Activated naive CD4-positive, alpha-beta T cell treated with Interleukin-2 at 50 U/mL for 16 hours (primary cell): ENCODE measurements around the gene KRT33B.
"Not testable (repeated sequence)": the region's sequence is repeated elsewhere in the genome, so short reads cannot be mapped to it uniquely, and the experiment has no call there.

Experiments
- DNase-seq: peaks from one replicate; pipeline ENCODE4 v3.0.0-alpha.2; 2020

The KRT33B gene

DNA sequence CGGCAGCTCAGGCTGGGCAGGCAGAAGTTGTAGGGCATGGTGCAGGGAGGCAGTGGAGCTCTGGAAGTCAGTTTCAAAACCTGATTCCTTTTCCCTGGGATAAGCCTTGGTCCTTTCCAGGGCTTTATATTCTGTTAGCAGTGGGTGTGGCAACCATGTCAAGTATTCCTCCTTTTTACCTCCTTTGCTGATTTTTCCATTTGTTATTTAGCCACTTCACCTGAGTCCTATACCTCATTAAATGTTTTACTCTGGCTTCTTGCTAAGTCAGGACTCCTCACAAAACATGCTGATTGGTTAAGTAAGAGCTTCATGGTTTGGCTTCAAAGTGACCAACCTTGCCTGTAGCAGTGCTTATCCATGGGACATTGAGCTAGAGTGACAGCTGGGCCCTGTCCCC, at the start of gene KRT33B:
KRT33B (minus strand) TSS at position 101 of the 400 bp plus-strand sequence; CDS start at position 38, 63 bp downstream.
- no peak for DNase-seq

DNA sequence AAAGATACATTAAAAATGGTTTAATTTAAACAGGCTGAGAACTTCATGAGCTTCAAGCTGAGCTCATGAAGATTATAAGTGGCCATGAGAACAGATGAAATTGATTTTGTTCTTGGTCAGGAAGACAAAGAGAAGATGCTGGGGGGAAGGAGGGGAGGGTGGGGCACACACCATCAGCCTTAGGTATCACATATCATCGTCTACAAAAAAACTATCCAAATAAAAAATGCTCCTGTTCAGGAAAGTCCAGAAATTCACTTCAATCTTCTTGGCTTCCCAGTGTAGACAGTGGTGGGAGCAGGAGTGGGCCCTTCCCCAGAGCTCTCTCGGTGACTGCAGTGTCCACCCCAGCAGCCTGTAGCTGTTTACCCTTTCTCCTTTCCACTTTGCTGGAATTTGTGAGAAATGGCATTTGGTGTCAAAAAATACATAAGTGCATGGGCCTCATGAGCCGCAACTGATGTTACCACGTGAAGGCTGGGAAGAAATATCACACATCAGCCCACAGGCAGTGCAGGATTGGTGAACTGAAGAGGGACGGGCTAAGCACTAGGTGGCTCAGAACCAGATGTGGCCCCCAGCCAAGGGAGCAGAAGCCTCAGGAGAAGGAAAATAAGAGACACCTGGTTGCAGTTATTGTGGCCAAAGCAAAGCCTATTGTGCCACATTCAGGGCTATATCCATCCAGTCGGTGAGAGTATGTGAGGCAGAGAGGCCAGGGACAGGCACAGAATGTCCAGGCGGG, 48.7 kb upstream of the KRT33B start:
- DNase-seq = no peak

DNA sequence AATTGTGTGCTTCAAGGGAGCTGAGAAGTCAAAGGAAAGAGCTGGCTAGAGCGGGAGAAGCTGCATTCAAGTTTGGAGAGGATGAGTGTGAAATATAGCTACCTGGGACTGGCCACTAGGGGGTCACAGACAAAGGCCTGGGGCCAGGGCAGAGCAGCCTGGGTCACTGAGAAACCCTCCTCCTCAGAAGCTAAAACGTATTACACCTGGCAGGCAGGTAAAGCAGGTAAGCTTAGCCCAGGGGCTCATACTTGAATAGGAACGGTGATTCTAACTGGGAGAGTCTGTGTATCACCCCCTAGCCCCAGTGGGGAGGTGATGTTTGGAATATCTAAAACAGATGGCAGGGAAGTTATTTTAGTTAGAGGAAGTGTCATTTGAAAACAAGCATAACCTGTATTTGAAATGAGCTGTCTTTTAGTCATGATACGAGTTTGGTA, 48.0 kb upstream of the KRT33B start:
- no peak for DNase-seq

DNA sequence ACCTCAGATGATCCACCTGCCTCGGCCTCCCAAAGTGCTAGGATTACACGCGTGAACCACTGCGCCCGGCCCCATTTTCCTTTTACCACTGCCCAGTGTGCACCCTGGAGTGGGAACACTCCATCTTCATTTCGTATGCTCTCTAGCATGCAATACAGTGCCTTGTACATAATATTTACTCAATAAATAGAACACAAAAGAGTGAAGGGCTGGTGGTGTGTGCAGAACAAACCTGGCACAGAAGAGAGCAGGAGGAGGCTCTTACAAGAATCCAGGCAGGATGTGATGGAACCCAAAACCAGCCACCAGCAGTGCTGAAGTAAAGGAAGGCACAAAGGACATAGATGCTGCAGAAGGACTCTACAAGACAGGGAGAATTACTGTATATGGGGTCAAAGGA, 47.5 kb upstream of the KRT33B start:
- no peak for DNase-seq

DNA sequence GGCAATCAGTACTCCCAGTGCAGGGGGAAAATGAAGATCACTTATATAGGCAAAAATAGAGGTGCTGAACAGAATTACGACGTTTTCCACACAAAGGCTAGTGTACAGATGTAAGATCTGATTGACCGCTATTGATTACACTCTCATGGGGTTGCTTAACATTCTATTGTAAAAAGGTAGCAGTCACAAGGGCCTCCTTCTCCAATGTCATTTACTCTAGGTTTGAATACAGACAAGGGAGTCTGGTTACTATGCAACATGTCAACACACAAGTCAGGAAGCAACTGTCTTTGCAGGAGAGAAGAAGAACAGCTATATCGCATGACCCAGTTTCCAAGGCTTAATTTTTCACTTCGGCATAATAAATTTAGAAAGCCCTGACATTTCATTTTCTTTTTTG, 46.9 kb upstream of the KRT33B start:
- no peak for DNase-seq

DNA sequence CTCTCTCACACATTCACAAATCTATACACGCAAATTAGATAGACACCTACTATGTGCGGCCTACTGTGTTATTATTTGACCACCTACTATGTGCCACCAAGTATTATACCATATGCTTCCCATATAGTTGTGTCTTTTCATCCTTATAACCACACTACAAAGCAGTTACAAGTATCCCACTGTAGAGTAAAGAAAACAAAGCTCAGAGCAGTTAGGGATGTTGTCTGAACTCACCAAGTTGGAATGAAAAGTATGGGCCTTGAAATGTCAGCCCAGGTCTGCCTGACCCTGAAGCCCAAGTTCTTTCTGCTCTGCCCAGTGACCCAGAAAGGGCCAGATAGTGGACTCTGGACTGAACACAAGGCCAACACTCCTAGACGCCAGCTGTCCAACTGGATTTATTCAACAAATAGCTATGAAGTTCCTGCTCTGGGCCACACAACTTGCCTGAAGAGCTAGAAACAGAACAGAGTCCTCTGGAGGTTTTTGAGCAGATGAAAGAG, 46.3 kb upstream of the KRT33B start:
- DNase-seq = no peak

DNA sequence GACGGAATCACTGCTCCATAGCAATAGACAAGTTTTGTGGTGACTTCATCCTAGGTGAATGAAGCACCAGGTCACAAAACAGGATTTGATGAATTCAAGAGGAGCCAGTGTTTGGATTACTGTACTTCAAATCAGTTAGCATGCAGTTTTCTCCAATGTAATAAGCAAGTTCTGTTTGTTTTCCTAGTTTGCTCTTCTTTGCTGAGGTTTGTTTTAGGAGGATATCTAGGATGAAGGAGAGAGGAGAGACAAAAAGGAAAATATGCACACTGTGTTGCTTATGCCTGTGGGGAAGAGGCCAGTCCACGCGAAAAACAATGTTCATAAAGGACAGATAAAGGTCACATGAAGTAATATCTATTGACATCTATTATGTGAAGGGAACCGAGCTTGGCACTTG, 45.8 kb upstream of the KRT33B start:
- DNase-seq = no peak

DNA sequence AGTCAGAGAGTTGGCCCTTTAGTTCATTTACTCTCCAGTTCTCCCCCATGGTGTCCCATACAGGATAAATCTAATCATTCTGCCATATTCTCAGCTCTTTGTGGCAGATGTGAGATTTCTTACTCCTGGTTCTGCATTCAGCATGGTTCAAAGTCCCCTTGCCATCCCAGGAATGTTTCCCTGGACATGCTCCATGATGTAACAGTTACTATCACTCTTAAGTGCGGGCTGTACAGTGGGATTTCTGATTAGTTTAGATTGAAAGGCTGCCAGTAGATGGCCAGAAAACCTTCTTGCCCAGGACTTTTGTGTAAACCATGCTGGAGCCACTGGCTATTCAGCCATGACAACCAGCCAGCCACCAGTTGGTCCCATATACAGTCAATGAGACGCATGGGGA, 44.4 kb upstream of the KRT33B start:
- no peak for DNase-seq

DNA sequence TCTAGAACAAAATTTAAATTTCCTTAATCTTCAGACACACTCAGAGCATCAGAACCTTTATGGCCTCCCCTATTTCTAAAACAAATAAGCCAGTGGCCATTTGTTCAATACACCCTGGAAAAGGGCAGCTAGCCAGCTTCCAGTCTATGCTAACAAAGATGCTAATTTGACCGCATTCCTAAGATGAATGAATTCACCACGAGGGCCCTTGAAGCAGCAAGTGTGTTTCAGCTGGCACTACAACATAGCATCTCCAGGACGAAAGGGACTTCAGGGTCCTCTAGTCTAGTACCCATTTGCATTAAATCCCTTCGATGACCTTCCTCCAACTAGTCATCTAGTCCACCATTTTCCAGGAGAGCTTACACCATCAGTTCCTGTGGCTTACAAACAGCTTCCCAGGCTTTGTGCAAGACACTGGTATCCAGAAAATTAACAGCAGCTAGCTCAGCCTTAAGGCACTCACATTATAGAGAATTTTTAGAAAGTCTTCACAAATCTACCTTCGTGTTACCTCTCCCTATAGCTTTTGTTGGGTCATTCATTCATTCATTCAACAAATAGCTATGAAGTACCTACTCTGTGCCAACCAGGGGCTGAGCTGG, 43.8 kb upstream of the KRT33B start:
- DNase-seq = no peak

DNA sequence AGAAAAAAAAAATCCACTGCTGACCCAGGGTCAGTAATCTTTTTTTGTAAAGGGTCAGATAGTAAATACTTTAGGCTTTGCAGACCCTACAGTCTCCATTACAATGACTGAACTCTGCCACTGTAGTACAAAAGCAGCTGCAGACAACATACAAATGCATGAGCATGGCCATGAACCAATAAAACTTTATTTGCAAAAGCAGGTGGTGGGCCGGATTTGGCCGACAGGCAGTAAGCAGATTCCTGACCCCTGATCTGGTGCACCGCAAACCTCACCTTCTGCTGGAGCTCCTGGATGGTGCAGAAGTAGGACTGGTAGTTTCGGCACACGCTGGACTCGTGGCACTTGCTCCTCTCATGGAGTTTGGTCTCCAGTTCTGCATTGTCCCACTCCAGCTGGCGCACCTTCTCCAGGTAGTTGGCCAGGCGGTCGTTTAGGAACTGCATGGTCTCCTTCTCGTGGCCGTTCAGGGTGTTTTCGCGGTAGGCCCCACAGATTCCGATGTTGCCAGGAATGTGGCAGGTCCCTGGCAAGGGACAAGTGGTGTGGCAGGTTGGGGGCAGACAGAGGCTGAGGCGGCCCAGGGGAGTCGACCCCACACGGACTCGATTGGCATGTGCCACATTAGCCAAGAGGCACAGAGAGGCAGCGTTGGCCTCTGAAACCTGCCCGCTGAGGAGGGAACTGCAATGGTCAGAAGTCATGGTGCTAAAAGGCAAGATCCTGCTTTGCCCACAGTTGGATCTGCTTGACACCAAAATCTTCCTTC, 41.6 kb upstream of the KRT33B start:
- DNase-seq = no peak

DNA sequence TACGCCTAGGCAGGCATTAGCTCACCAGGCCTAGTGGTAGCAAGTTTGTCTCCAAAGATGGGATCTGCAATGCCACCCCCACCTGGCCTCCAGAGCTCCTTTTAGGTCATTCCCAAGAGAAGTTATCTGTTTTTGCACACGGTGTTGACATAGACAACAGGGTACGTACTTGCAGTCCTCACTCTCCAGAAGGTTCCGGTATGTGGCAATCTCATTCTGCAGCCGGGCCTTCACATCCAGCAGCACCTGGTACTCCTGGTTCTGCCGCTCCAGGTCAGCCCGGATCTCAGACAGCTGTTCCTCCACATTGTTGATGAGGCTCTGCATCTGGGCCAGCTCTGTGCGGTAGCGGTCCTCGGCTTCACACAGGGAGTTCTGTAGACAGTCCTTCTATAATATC, 37.6 kb upstream of the KRT33B start:
- DNase-seq = no peak

DNA sequence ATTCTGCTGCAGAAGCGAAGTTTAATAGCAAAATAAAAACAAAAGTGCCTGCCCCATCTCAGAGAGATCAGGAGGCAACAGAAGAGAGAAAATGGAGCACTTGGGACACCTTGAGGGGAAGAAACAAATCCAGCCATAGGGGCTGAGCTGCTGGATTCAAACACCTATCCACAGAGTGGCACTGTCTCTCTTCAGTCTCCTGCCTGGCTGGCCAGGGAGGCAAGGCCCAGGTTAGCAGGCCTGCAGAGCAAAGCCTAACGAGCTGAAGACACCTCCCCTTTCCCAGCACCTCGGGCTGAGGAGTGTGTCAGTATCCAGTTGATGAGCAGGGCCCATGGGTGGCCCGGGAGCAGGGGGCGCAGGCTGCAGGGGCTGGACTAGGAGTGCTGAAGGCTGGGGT, 36.6 kb upstream of the KRT33B start:
- no peak for DNase-seq

DNA sequence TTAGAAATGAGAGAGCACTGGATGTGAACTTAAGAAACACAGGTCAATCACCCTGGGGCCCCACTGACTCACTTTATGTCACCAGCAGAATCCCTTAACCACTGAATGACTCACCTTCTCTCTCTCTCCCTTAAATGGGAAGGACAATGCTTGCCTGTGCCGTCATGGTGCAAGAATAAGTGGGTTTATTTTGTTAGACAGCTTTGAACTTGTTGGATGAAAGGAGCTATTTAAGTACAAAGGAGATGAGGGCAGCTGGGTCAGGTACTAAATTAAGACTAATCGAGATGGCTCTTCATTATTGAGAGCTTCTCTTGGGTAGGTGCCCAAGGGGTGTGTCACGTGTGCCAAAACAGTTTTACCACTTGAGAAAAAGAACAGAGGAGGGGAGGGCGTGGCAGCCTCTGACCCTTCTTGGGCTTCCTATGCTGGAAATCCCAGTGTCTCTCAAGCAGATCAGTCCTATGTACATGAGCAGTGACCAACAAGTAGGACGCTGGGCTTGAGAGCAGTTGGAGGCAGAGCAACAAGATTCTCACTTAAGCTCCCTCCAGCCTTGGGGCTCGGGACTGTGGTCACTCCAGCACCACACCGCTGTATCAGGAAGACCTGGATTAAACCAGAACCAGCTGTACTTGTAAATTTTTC, 34.5 kb upstream of the KRT33B start:
- DNase-seq = peak; percentile 60

DNA sequence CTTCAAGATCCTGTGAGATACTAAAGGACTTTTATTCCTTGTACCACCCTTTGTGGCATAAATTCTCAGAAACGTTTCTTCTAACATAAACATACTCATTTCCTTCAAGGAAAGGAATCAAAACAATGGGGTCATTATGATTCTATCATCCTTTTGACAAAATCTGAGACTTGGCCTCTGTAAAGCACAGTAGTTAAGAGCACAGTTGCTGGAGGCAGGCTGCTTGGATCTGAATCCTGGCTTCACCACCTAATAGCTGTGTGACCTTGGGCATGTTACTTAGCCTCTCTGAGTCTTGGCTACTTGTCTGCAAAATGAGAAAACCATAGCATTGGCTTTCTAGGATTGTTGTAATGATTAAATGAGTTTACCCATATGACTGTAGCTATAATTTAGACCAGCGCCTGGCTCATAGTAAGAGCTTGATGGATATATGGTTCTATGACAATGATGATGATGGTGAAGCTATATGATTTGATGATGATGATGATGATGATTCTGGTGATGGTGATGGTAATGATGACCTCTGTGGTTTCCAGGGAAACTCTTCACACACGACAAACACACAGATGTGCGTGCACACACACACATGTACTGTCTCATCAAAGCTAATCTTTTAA, 33.9 kb upstream of the KRT33B start:
- DNase-seq = no peak

DNA sequence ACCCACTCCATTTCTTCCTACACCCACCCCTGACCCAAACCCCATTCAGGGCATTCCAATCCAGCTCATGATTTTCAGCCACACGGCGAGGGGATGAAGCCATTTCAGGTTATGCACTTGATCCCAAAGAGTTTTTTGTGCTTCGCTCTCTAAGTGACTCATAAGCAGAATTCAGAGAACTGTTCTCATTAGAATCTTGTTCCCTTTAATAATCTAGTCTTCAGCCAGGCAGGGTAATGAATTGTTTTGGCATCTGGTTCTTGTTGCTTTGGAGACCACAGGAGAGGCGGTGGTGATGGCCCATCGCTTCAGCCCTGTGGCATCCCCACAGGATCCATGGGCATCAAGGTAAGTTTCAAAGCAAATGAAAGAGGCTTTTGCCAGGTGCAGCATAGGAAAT, 32.5 kb upstream of the KRT33B start:
- DNase-seq = no peak

DNA sequence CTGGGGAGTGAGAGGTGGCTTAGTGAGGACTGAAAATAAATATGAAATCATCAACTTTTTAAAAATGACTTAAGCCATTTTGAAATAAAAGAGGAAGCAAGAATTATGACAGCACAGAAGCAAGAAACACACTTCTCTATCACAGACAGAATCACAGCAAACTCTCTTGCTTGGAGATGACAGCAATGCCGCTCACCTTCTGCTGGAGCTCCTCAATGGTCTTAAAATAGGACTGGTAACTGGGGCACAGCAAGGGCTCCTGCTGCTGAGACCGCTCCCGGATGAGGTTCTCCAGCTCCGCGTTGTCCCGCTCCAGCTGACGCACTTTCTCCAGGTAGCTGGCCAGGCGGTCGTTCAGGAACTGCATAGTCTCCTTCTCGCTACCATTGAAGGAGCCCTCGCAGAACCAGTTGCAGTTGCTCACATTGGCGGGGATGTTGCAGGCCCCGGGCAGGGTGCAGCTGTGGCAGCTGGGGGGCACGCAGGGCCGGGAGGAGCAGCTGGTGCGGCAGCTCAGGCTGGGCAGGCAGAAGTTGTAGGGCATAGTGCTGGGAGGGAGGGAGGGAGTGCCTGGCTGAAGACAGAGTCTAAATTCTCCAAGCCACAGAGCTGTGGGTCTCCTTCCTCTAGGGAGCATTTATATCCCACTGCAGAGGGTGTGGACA, 27.5 kb upstream of the KRT33B start, which contains the start of gene KRT31:
KRT31 (minus strand) TSS at position 613 of the 665 bp plus-strand sequence; CDS start at position 544, 69 bp downstream.
- no peak for DNase-seq

DNA sequence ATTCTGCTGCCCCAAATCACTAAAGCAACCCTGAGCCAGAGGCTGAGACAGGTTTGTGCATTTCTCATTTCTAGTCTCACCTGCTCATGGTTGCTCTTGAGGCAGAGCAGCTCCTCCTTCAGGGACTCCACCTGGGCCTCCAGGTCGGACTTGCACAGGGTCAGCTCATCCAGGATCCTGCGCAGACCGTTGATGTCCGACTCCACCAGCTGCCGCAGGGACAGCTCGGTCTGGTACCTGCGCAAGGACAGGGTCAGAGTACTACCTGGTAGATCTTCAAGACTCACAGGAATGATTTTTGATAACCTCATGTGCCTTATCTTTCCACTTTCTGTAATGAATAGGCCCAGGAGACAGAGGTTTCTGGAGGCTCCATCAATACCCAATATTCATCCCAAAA, 26.7 kb upstream of the KRT33B start:
- no peak for DNase-seq

DNA sequence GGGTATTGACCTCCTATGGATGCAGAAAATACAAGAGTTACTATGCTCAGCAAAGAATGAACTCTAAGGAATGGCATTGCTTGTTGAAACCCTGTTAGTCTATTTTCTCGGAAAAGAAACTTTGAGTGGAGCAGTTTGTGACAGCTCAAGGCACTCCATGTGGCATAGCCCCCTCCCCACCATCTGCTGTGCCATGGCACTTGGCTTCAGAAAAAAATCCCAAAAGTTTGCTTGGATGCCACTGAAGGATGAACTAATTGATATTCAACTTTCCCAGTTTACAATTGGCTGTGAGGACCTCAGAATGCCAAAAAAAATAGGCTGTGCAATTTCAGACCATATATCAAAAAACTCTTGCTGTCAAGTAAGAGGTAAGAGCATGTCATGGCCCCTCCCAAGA, 26.0 kb upstream of the KRT33B start:
- no peak for DNase-seq

DNA sequence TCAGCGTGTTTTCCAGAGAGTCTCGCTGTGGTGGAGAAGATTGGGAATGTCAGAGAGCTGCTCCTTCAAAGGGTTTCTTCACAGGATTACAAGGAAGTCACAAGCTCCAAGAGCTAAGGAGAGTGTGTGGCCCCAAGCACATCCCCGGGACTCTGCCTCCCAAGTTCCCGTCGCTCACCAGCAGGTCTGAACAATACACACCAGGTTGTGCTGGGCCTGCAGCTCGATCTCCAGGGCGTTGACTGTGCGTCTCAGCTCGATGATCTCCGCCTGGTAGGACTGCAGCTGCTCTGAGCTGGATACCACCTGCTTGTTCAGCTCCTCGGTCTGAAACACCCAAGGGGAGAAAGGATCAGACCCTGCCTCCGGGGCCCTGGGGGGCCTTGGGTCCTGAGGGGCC, 25.4 kb upstream of the KRT33B start:
- DNase-seq = not testable (repeated sequence)

DNA sequence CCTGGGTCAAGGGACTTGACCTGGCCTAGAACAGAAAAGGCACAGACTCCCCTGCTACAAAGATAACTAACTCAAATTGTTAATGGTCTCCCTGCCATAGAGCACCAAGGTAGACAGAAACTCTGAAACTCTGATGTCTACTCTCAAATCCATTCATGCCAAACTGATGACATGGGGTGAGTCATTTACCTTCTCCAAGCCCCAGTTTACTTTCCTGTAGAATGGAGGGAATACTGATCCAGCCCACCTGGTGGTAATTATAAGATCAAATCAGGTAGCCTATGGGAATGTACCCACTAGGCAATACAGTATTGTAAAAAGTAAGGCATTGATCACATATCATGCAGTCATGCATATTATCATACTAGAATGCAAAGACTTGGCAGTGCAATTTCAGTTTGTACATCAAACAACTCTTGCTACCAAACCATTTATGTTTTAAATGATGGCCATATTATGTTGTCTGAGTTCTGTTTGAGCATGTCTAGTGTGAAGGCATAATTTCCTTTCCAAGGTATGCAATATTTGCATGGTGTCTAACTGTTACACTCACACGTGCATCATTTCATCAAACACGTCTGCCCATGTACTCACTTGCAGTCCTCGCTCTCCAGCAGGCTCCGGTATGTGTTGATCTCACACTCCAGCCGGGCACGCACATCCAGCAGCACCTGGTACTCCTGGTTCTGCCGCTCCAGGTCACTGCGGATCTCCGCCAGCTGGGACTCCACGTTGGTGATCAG, 24.8 kb upstream of the KRT33B start:
- no peak for DNase-seq

DNA sequence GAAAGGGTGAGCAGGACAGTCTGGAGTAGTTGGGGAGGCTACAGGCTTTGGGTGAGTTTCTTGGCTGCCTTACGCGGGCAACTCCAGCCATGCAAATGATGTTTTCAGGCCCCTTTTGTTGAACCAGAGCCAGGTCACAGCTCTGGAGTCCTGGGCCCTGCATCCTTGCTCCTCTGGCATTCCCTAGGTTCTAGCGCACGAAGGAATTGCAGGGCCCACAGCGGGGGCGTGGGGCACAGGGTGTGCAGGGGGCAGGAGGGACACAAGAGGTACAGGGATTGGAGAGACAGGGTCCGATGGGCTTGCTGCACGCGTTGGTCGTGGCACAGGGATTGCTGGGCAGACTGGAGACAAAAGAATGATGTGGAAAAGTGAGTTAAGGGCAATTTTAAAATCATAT, 24.2 kb upstream of the KRT33B start:
- no peak for DNase-seq
